ENCODE measurements around the gene R3HDM4.

DNA sequence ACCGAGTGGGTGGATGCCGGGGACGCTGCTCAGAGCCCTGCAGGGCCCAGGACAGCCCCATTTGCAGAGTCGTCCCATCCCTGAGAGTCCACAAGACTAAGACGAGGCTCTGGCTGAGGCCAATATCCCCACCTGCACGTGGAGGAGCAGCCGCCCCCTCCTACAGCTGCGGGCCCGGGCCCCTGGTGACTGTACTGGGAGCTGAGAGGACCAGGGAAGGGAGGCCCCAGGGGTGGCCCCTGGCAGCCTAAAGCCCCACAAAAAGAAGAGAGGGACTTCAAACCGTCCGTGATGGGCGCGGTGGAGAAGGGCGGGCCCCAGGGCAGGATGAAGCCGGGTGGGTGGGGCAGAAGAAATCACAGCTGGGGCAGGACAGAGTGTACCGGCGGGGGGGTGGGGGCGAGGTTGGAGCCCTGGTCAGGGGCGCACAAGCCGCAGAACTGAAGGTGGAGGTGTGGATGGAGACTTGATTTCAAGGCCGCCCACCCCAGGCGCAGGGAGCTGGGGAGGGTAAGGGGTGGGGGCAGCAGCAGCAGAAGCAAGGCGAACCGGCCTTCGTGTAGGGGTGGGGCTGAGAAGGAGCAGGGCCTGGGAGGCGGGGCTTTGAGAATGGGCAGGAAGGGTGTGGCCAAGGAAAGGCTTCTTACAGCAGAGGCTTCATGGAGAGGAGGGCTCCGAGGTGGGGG is 40.6 kb downstream of the R3HDM4 start:
- TF ChIP-seq, protein P1, sequence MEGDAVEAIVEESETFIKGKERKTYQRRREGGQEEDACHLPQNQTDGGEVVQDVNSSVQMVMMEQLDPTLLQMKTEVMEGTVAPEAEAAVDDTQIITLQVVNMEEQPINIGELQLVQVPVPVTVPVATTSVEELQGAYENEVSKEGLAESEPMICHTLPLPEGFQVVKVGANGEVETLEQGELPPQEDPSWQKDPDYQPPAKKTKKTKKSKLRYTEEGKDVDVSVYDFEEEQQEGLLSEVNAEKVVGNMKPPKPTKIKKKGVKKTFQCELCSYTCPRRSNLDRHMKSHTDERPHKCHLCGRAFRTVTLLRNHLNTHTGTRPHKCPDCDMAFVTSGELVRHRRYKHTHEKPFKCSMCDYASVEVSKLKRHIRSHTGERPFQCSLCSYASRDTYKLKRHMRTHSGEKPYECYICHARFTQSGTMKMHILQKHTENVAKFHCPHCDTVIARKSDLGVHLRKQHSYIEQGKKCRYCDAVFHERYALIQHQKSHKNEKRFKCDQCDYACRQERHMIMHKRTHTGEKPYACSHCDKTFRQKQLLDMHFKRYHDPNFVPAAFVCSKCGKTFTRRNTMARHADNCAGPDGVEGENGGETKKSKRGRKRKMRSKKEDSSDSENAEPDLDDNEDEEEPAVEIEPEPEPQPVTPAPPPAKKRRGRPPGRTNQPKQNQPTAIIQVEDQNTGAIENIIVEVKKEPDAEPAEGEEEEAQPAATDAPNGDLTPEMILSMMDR (IDR thresholded peaks at IDR 0.05; ENCODE audit: insufficient read depth, low read length, poor library complexity, severe bottlenecking), result no peak
- no peak for TF ChIP-seq EZH2phosphoT487 (conservative IDR thresholded peaks at IDR 0.05; ENCODE audit: low read length)
